Fibroblast of mammary gland (primary cell): ENCODE results near the gene ARIH2.
A peak's percentile ranks its signal among the peaks of the same experiment; 100 is the strongest.

Experiments used
- DNase-seq: peaks from one replicate; pipeline ENCODE4 v3.0.0-alpha.2; 2010; ENCODE audit warnings: low read depth
- H3K4me3 ChIP-seq: 2 replicates; pipeline ENCODE4 v1.5.1; 2011; ENCODE audit warnings: low read depth, mild to moderate bottlenecking, low read length, moderate library complexity; ENCODE audit not compliant: control insufficient read depth
- TF ChIP-seq, protein P1 (sequence below): conservative IDR thresholded peaks from 2 replicates; pipeline ENCODE4 v1.5.1; 2011; ENCODE audit warnings: low read depth, low read length, inconsistent platforms; ENCODE audit not compliant: control insufficient read depth, insufficient read depth

ARIH2 gene

DNA sequence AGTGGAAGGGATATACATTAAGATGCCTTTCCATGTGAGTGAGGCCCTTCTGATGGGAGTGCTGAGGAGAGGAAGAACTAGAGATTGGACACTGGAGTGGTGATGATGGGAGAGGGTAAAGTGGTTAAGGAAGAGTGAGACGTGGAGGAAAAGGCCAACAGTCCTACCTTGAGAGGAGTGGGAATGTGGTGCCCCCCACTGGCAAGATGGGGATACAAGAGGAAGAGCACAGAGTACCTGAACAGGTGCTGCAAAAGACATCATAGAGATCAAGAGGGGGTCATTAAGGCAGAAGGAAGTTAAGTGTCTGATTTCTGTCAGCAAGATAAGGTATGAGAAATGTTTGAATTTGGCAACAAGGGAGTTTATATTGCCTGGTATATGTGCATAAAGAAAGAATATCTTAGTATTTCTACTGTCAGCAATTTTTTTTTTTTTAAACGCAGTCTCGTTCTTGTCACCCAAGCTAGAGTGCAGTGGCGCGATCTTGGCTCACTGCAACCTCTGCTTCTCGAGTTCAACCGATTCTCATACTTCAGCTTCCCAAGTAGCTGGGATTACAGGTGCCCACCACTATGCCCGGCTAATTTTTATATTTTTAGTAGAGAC is 34.0 kb downstream of the ARIH2 start:
- TF ChIP-seq, protein P1, sequence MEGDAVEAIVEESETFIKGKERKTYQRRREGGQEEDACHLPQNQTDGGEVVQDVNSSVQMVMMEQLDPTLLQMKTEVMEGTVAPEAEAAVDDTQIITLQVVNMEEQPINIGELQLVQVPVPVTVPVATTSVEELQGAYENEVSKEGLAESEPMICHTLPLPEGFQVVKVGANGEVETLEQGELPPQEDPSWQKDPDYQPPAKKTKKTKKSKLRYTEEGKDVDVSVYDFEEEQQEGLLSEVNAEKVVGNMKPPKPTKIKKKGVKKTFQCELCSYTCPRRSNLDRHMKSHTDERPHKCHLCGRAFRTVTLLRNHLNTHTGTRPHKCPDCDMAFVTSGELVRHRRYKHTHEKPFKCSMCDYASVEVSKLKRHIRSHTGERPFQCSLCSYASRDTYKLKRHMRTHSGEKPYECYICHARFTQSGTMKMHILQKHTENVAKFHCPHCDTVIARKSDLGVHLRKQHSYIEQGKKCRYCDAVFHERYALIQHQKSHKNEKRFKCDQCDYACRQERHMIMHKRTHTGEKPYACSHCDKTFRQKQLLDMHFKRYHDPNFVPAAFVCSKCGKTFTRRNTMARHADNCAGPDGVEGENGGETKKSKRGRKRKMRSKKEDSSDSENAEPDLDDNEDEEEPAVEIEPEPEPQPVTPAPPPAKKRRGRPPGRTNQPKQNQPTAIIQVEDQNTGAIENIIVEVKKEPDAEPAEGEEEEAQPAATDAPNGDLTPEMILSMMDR = peak; percentile 31
- peak; percentile 18 for DNase-seq

DNA sequence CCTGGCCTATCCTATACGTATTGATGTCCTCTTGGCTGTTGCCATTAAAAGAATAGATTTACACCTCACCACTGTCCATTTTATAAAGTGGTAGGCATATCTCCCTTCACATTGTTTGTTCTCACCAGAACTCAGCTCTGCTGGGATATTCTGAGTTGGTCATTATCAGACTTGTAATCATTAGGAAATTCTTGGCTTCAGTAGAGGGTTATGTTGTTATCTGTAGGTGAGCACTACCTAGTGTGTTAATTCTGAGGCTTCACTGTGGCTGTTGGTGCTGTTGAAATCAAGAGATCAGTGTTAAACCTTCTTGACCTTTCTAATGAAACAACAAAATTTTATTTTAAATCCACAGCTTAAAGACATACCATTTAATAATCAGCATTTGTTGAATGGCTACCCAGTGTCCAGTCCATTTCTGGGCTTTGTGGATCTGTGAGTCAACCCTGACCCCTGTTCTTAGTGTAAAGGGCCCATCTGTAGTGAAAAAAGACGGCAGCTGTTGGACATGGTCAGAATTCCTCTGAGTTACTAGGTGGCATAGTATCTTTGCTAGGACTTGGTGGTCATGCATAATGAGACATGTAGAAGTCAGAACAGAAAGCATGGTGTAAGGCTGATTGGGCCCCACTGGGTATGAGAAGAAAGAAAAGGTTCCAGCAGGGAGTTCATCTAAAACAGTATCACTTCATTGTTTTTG is 38.5 kb downstream of the ARIH2 start:
- H3K4me3 ChIP-seq = no peak overlapping the region
- TF ChIP-seq, protein P1 = no peak
- no peak for DNase-seq

More for the DNA sequence above, 34.0 kb downstream of the ARIH2 start:
- H3K4me3 ChIP-seq = no peak overlapping the region

DNA sequence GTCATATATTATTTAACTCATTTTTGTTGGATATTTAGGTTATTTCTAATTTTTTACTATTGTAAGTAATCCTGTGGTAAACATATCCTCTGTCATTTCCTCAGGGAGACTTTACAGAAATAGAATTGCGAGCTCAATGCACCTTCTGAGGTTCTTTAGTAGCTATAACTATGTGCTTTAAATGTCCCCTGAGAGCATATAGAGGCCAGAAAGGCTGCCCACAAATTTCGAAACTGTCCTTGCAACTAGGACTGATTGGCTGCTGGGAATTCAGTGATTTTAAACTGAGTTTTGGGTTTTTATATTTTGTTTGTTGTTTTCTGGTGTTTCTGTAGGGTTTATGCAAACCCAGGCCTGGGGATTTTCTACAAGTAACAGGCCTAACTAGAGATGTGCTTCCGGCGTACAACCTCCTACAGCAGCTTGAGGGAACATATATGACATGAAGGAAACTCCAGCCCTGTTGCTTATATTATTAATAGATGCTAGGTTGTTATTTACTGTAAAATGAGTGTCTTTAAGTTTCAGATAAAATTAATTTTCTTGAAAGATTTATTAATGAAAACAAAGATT is 42.3 kb downstream of the ARIH2 start:
- DNase-seq = peak; percentile 68
- TF ChIP-seq, protein P1 = no peak
- no peak overlapping the region for H3K4me3 ChIP-seq

DNA sequence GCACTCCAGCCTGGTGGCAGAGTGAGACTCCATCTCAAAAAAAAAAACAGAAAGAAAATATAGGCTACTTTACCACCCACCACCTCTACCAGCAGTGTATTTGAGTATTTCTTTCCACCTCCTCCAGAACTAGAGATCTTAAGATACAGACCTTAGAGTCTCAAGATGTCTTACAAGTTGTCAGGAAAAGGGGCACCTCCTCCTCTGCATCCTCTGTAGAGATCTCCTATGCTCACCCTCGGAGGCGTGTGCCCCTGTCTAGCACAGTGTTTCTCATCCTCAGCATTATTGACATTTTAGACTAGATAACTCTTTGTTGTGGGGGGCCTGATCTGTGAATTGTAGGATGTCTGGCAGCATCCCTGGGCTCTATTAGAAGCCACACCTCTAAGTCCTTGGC is 43.7 kb downstream of the ARIH2 start:
- DNase-seq = no peak
- H3K4me3 ChIP-seq = no peak overlapping the region
- TF ChIP-seq, protein P1 = no peak

DNA sequence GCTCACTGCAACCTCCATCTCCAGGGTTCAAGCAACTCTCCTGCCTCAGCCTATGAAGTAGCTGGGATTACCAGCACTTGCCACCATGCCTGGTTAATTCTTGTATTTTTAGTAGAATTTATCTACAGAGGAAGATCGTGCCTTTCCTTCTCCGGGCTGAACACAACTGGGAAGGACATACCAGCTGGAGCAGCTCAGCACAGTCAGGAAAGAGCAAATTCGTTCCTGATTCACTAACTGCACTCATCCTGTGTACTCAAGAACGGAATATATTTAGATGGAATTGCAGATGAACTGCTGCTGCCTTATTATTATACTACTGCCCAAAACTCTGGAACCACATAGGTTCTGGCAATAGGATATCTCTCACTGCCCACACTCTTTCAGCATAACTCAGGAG is 44.3 kb downstream of the ARIH2 start:
- no peak overlapping the region for H3K4me3 ChIP-seq
- no peak for DNase-seq
- TF ChIP-seq, protein P1 = no peak

DNA sequence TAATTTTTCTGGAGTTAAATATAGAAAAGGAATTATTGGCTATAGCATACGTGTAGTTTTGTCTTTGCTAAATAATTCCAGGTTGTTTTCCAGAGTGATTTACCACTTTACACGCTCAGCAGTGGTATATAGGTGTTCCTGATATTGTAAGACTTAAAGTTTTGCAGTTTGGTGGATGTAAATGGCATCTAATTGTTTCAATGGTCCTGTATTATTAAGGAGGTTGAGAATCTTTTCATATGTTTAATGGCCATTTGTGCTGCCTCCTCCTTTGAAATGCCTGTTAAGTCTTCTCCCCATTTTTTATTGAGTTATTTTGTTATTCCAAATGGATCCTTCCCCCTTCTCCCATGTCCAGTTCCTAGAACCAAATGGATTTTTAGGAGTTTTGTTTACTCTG is 44.9 kb downstream of the ARIH2 start:
- no peak for DNase-seq
- TF ChIP-seq, protein P1 = no peak
- no peak overlapping the region for H3K4me3 ChIP-seq
